ENCODE data around the gene RNF14. TPM values are rescaled to one million over a fixed set of nuclear protein-coding genes. Genes with fewer than 3 reads are reported as not detected.

RNF14 gene
- total RNA-seq, 2 donors from 2014 or later: 27.5 to 33.0 TPM

GRCh38 chr5:142012792-142013388, 44.0 kb downstream of the RNF14 start, which contains the start of gene GNPDA1:
Gene GNPDA1 (minus strand): TSS chr5:142013027. CDS start chr5:142012035, 992 bp downstream.
- peak within 1 kb of the TSS; percentile 78 for H3K9ac ChIP-seq (ENCODE audit: extremely low read depth, low read length, poor library complexity, severe bottlenecking)
- H3K4me3 ChIP-seq (ENCODE audit: low read length): peak within 1 kb of the TSS; percentile 88
- peaks cover 1% of the 10 kb centered on the region for H3K4me1 Mint-ChIP-seq
- peaks cover 22% of the 10 kb centered on the region for H3K36me3 ChIP-seq (ENCODE audit: control insufficient read depth, insufficient read depth, low read length)
- no peaks in the 10 kb centered on the region for H3K4me1 ChIP-seq (ENCODE audit: control insufficient read depth, insufficient read depth, low read length)
- DNase-seq: peak; percentile 86
- H3K9me3 ChIP-seq (ENCODE audit: control insufficient read depth, low read length): no peaks in the 10 kb centered on the region
- WGBS, 2 experiments (ENCODE audit: insufficient coverage in 1 of 2, insufficient read length in 1 of 2): 6% methylated on average over 53 of the region's 58 CpGs; no CpG with 5 or more reads in 1 of the 2 experiments
- peak within 1 kb of the TSS; percentile 95 for H3K27ac Mint-ChIP-seq
- peaks cover 25% of the 10 kb centered on the region for H3K36me3 Mint-ChIP-seq (ENCODE audit: low read depth)
- no peaks in the 10 kb centered on the region for H3K27me3 Mint-ChIP-seq (ENCODE audit: insufficient read depth)
- H3K27me3 ChIP-seq (ENCODE audit: control insufficient read depth, insufficient read depth, low read length, poor library complexity, severe bottlenecking): no peaks in the 10 kb centered on the region
- no peaks in the 10 kb centered on the region for H3K9me3 Mint-ChIP-seq
- peak within 1 kb of the TSS; percentile 74 for H3K4me3 Mint-ChIP-seq
- TF ChIP-seq CTCF (conservative IDR thresholded peaks at IDR 0.05): no peak
- H3K27ac ChIP-seq (ENCODE audit: low read depth, low read length): peak within 1 kb of the TSS; percentile 39

- H3K4me3 ChIP-seq (ENCODE audit: low read length): no peak overlapping the region
- DNase-seq: peak; percentile 49
- H3K4me1 Mint-ChIP-seq: peaks cover 1% of the 10 kb centered on the region
- H3K36me3 Mint-ChIP-seq (ENCODE audit: low read depth): peaks cover 14% of the 10 kb centered on the region
- H3K4me1 ChIP-seq (ENCODE audit: control insufficient read depth, insufficient read depth, low read length): no peaks in the 10 kb centered on the region
- no peaks in the 10 kb centered on the region for H3K27me3 Mint-ChIP-seq (ENCODE audit: insufficient read depth)
- H3K36me3 ChIP-seq (ENCODE audit: control insufficient read depth, insufficient read depth, low read length): peaks cover 14% of the 10 kb centered on the region
- H3K9me3 ChIP-seq (ENCODE audit: control insufficient read depth, low read length): no peaks in the 10 kb centered on the region
- peak overlapping the region; percentile 35 for H3K27ac Mint-ChIP-seq
- H3K27ac ChIP-seq (ENCODE audit: low read depth, low read length): no peak overlapping the region
- peak overlapping the region; percentile 74 for H3K4me3 Mint-ChIP-seq
- no peaks in the 10 kb centered on the region for H3K27me3 ChIP-seq (ENCODE audit: control insufficient read depth, insufficient read depth, low read length, poor library complexity, severe bottlenecking)
- WGBS, 2 experiments (ENCODE audit: insufficient coverage in 1 of 2, insufficient read length in 1 of 2): 94 to 95% methylated on average over 15 to 16 of the region's 16 CpGs
- no peaks in the 10 kb centered on the region for H3K9me3 Mint-ChIP-seq
- TF ChIP-seq CTCF (conservative IDR thresholded peaks at IDR 0.05): no peak
- H3K9ac ChIP-seq (ENCODE audit: extremely low read depth, low read length, poor library complexity, severe bottlenecking): peak overlapping the region; percentile 49
Measured at GRCh38 chr5:142013734-142014521, 45.0 kb downstream of the RNF14 start.

GRCh38 chr5:142014911-142015584, 46.1 kb downstream of the RNF14 start:
- no peak overlapping the region for H3K27ac Mint-ChIP-seq
- Histone ChIP-seq H3K4me3 (ENCODE audit: low read length) (no peak overlapping the region), H3K36me3 (ENCODE audit: control insufficient read depth, insufficient read depth, low read length) (peaks cover 10% of the 10 kb centered on the region), H3K4me1 (ENCODE audit: control insufficient read depth, insufficient read depth, low read length) (no peaks in the 10 kb centered on the region), H3K27ac (ENCODE audit: low read depth, low read length) (no peak overlapping the region), H3K9me3 (ENCODE audit: control insufficient read depth, low read length) (peaks cover 1% of the 10 kb centered on the region), H3K27me3 (ENCODE audit: control insufficient read depth, insufficient read depth, low read length, poor library complexity, severe bottlenecking) (no peaks in the 10 kb centered on the region), H3K9ac (ENCODE audit: extremely low read depth, low read length, poor library complexity, severe bottlenecking) (no peak overlapping the region)
- H3K4me3 Mint-ChIP-seq: no peak overlapping the region
- H3K4me1 Mint-ChIP-seq: peaks cover 1% of the 10 kb centered on the region
- H3K9me3 Mint-ChIP-seq: no peaks in the 10 kb centered on the region
- TF ChIP-seq CTCF (conservative IDR thresholded peaks at IDR 0.05): peak; percentile 72
- H3K36me3 Mint-ChIP-seq (ENCODE audit: low read depth): peaks cover 6% of the 10 kb centered on the region
- H3K27me3 Mint-ChIP-seq (ENCODE audit: insufficient read depth): peaks cover 2% of the 10 kb centered on the region
- DNase-seq: peak; percentile 56
- WGBS, 2 experiments (ENCODE audit: insufficient coverage in 1 of 2, insufficient read length in 1 of 2): 58 to 88% methylated on average over 4 to 7 of the region's 7 CpGs
